Prostate gland (tissue), 2 donors: ENCODE results near the gene APOBEC3B. TPM values are rescaled to one million over a fixed set of nuclear protein-coding genes. Genes with fewer than 3 reads are reported as not detected.

Source experiments
- DNase-seq: peaks from one replicate; pipeline ENCODE4 v3.0.0-alpha.2; 2019; ENCODE audit warnings: low spot score
- H3K27ac ChIP-seq, 2 donors: fragments of 200-600 bp; sonication (generic); 2 replicates each; pipeline ENCODE4 v1.5.1; 2017 to 2019
- H3K27me3 ChIP-seq: fragments of 200-600 bp; sonication (generic); replicated peaks from 2 replicates; pipeline ENCODE4 v1.5.1; 2019; ENCODE audit not compliant: insufficient read depth
- H3K36me3 ChIP-seq, 2 donors: fragments of 200-600 bp; sonication (generic); 1 replicate in 1 of 2; 2 replicates in 1 of 2; pipeline versions ENCODE4 v1.5.1 to v1.8.1; 2017 to 2019
- H3K4me1 ChIP-seq: fragments of 200-600 bp; sonication (generic); replicated peaks from 2 replicates; pipeline ENCODE4 v1.5.1; 2019
- H3K4me3 ChIP-seq, 2 donors: fragments of 200-600 bp; sonication (generic); 2 replicates each; pipeline ENCODE4 v1.5.1; 2017 to 2019
- H3K9me3 ChIP-seq: fragments of 200-600 bp; sonication (generic); 2 replicates; pipeline ENCODE4 v1.5.1; 2017
- CTCF ChIP-seq, 4 experiments: fragments of 200-600 bp in 2 of 4; fragments of 450-650 bp in 2 of 4; sonication (generic) in 2 of 4; IDR thresholded peaks; 1 replicate in 3 of 4; 2 replicates in 1 of 4; pipeline ENCODE4 v1.5.1; 2016 to 2019; ENCODE audit warnings: antibody characterized with exemption in 4 of 4, mild to moderate bottlenecking in 2 of 4, moderate library complexity in 2 of 4
- POLR2A ChIP-seq: fragments of 450-650 bp; IDR thresholded peaks from one replicate; pipeline ENCODE4 v1.6.1; 2016; ENCODE audit warnings: antibody characterized with exemption, mild to moderate bottlenecking
- POLR2AphosphoS5 ChIP-seq: sonication (generic); formaldehyde crosslinking; IDR thresholded peaks from one replicate; pipeline ENCODE4 v1.6.1; 2017; ENCODE audit warnings: antibody characterized with exemption
- WGBS: methylation state at CpG from one replicate; pipeline ENCODE4 v1.1.5; 2018; 5-methylcytosine and 5-hydroxymethylcytosine counted together
- intact Hi-C: fragments of 100-400 bp; cut with DNase I; formaldehyde crosslinking; loops from one replicate; pipeline ENCODE4 v1.14.2; 2022
- total RNA-seq, 2 donors: library from RNA; depleted of rRNA; stranded (reverse); fragments of >200 nt; gene quantifications; one replicate each; pipeline ENCODE4 v1.1.0, GENCODE V29; 2016

APOBEC3B gene
- total RNA-seq, 2 donors from 2014 or later, result 0.91 to 1.5 TPM

- TF ChIP-seq CTCF (IDR thresholded peaks at IDR 0.05) (no peak), POLR2A (no peak), POLR2AphosphoS5 (no peak)
- H3K36me3 ChIP-seq, result no peaks in the 10 kb centered on the region
- intact Hi-C loops, result no loop called here
- H3K4me3 ChIP-seq, result no peak overlapping the region
- H3K27me3 ChIP-seq, result no peaks in the 10 kb centered on the region
- H3K27ac ChIP-seq, result no peak overlapping the region
- WGBS, result 100% methylated on average over 4 of the region's 7 CpGs
- DNase-seq, result no peak
- H3K4me1 ChIP-seq, result no peaks in the 10 kb centered on the region
- H3K9me3 ChIP-seq, result no peaks in the 10 kb centered on the region
Observed at GRCh38 chr22:38966942-38967341, 15.2 kb upstream of the APOBEC3B start.

DNA sequence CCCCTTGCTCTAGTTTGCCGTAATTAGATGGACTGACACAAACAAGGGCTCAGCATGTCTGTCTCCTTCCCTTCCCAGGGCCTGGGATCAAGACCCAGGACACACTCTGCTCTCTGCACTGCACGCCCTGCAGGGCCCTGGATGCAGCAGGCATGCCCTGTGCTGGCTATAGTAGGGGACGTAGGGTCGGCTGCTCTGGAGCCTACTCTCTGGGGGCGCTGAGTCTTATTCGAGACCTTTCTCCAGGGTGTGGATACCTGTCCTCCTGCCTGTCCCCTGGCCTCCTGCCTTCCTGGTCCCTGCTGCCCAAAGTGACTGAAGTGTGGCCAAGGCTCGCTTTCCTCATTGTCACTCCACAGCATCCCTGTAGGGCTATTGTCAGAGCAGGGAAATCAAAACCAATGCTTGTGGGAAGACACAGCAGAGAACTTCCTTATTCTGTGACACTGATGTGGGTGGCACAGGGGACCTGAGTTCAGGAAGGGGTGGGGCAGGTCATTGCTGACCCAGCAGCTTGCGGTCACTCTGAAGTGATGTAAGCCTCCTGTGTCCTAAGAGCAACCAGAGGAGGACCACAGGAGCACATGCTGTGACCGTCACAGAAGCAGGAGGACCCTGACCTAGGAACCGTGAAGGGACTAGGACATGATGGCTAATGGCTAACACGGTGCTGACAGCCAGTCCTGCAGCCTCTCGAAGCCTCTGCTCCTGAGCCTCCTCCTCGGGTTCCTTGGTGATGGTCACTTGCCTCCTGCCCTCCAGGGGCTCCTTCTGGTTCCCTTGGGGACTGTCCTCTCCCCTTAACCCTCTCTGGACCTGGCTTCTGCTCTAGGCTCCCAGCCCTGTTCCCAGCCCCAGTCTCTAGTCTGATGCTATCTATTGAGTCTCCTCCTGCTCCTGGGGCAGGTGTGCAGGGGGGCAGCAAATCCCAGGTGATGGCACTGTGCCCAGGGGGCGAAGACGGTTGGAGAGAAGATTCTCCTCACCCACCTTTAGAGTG is 14.4 kb upstream of the APOBEC3B start:
- 83% methylated on average over 15 of the region's 15 CpGs for WGBS
- no peaks in the 10 kb centered on the region for H3K4me1 ChIP-seq
- intact Hi-C loops, result no loop called here

GRCh38 chr22:38968801-38969200 is 13.3 kb upstream of the APOBEC3B start:
- no peak overlapping the region for H3K4me3 ChIP-seq
- H3K27me3 ChIP-seq, result no peaks in the 10 kb centered on the region
- intact Hi-C loops, result no loop called here
- H3K27ac ChIP-seq, result no peak overlapping the region
- no peaks in the 10 kb centered on the region for H3K4me1 ChIP-seq
- DNase-seq, result no peak
- no peaks in the 10 kb centered on the region for H3K36me3 ChIP-seq
- WGBS, result 83% methylated on average over 11 of the region's 11 CpGs
- no peaks in the 10 kb centered on the region for H3K9me3 ChIP-seq
- no peak for TF ChIP-seq POLR2AphosphoS5

More for the DNA sequence above, 14.4 kb upstream of the APOBEC3B start:
- DNase-seq, result no peak
- TF ChIP-seq CTCF (IDR thresholded peaks at IDR 0.05) (no peak), POLR2AphosphoS5 (no peak), POLR2A (no peak)
- H3K36me3 ChIP-seq, result no peaks in the 10 kb centered on the region
- H3K9me3 ChIP-seq, result no peaks in the 10 kb centered on the region
- H3K27ac ChIP-seq, result no peak overlapping the region
- no peak overlapping the region for H3K4me3 ChIP-seq
- H3K27me3 ChIP-seq, result no peaks in the 10 kb centered on the region

- TF ChIP-seq POLR2A, result no peak
- no peak for TF ChIP-seq CTCF (IDR thresholded peaks at IDR 0.05)
- TF ChIP-seq POLR2AphosphoS5, result no peak
- 48% methylated on average over 8 of the region's 8 CpGs for WGBS
- Histone ChIP-seq H3K4me3 (no peak overlapping the region), H3K36me3 (no peaks in the 10 kb centered on the region), H3K9me3 (no peaks in the 10 kb centered on the region), H3K4me1 (no peaks in the 10 kb centered on the region), H3K27ac (no peak overlapping the region), H3K27me3 (no peaks in the 10 kb centered on the region)
- intact Hi-C loops, result no loop called here
- no peak for DNase-seq
Observed at GRCh38 chr22:38970551-38970950, 11.6 kb upstream of the APOBEC3B start.

- no peaks in the 10 kb centered on the region for H3K4me1 ChIP-seq
- WGBS, result 82% methylated on average over 5 of the region's 5 CpGs
- no peaks in the 10 kb centered on the region for H3K27me3 ChIP-seq
- TF ChIP-seq POLR2A (no peak), CTCF (IDR thresholded peaks at IDR 0.05) (no peak), POLR2AphosphoS5 (no peak)
- no peak overlapping the region for H3K4me3 ChIP-seq
- intact Hi-C loops, result no loop called here
- H3K36me3 ChIP-seq, result no peaks in the 10 kb centered on the region
- no peaks in the 10 kb centered on the region for H3K9me3 ChIP-seq
- no peak overlapping the region for H3K27ac ChIP-seq
- no peak for DNase-seq
Observed at GRCh38 chr22:38971202-38971601, 10.9 kb upstream of the APOBEC3B start.
